Measurements from ENCODE around the gene CX3CL1.
"Not testable (repeated sequence)": the region's sequence is repeated elsewhere in the genome, so short reads cannot be mapped to it uniquely, and the experiment has no call there.

The CX3CL1 gene

GRCh38 chr16:57382535-57383275, 10.4 kb downstream of the CX3CL1 start:
- no peak for DNase-seq

- peak in 1 of 14 donors; percentile 43 for DNase-seq
Observed at GRCh38 chr16:57383276-57384247, 11.3 kb downstream of the CX3CL1 start.

GRCh38 chr16:57384248-57385070, 12.2 kb downstream of the CX3CL1 start:
- peak in 2 of 14 donors; percentile 32 to 34 for DNase-seq

- DNase-seq: no peak
Observed at GRCh38 chr16:57385083-57385482, 12.8 kb downstream of the CX3CL1 start.

GRCh38 chr16:57386381-57386951, 14.2 kb downstream of the CX3CL1 start:
- DNase-seq: no peak

GRCh38 chr16:57387598-57388354, 15.5 kb downstream of the CX3CL1 start:
- DNase-seq: no peak

- DNase-seq: no peak
Observed at GRCh38 chr16:57388359-57389086, 16.2 kb downstream of the CX3CL1 start.

- DNase-seq: no peak
Observed at GRCh38 chr16:57389087-57389468, 16.8 kb downstream of the CX3CL1 start.

GRCh38 chr16:57390636-57391295, 18.5 kb downstream of the CX3CL1 start:
- no peak for DNase-seq

- DNase-seq: no peak
Observed at GRCh38 chr16:57391300-57391699, 19.0 kb downstream of the CX3CL1 start.

- DNase-seq: no peak
Observed at GRCh38 chr16:57391708-57392107, 19.4 kb downstream of the CX3CL1 start.

GRCh38 chr16:57392694-57393093, 20.4 kb downstream of the CX3CL1 start:
- DNase-seq: no peak

- no peak for DNase-seq
Observed at GRCh38 chr16:57394444-57394843, 22.2 kb downstream of the CX3CL1 start.

- DNase-seq: no peak
Observed at GRCh38 chr16:57395026-57395425, 22.7 kb downstream of the CX3CL1 start.

GRCh38 chr16:57396786-57397185, 24.5 kb downstream of the CX3CL1 start:
- DNase-seq: no peak

- not testable (repeated sequence) for DNase-seq
Observed at GRCh38 chr16:57397493-57397892, 25.2 kb downstream of the CX3CL1 start.

GRCh38 chr16:57401943-57402640, 29.8 kb downstream of the CX3CL1 start:
- DNase-seq: no peak

GRCh38 chr16:57403965-57404817, 31.9 kb downstream of the CX3CL1 start, which contains the start of gene CCL17:
Gene CCL17 (plus strand): TSS chr16:57404767. CDS start chr16:57413933, 9,166 bp downstream.
- DNase-seq: no peak

Measured in C1 segment of cervical spinal cord (tissue), 14 donors.